ENCODE data around the gene MYL9.

The MYL9 gene

DNA sequence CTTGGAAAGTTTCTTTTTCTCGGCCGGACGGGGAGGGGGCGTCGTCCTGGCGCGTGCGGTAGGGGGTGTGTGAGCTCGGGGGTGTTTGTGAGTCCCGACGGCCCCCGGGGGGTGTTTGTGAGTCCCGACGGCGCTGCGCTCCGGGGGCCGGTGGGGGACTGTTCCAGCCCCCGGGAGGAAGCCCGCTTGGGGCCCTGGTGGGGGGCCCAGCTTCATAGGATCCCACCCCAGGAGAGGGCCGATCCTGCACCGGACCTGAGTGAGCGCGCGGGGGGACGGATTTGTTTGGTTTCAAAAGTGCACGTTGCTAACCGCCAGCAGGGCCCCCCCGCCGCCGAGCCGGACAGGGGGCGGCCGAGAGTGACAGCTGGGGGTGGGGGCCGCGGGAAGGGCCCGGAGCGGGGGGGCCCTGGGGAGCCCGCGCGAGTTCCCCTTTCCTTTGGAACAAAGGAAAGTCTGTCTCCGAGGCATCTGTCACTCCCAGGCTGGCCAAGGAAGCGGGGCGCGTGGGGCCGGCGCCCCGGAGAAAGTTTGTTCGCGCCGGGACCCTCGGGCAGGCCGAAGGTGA lies 32.6 kb downstream of the MYL9 start:
- peak overlapping the region; percentile 67; the same call in 1 of the 2 replicates for H3K9ac ChIP-seq (ENCODE audit: low read depth, low read length)
- peaks cover 41% of the 10 kb centered on the region for H3K4me1 ChIP-seq (ENCODE audit: control insufficient read depth, insufficient read depth, low read length)
- peaks cover 12% of the 10 kb centered on the region for H3K36me3 ChIP-seq (ENCODE audit: control insufficient read depth, insufficient read depth, low read length)
- H3K9me3 ChIP-seq (ENCODE audit: control insufficient read depth, insufficient read depth, low read length): no peaks in the 10 kb centered on the region
- peak overlapping the region; percentile 92 for H3K27ac ChIP-seq (ENCODE audit: low read depth, low read length)
- H3K27me3 ChIP-seq (ENCODE audit: control insufficient read depth, insufficient read depth, low read length): no peaks in the 10 kb centered on the region
- H3K4me3 ChIP-seq (ENCODE audit: low read depth, low read length): peak overlapping the region; percentile 87

GRCh38 chr20:36574366-36575135 lies 33.2 kb downstream of the MYL9 start:
- peak overlapping the region; percentile 87 for H3K4me3 ChIP-seq (ENCODE audit: low read depth, low read length)
- peaks cover 39% of the 10 kb centered on the region for H3K4me1 ChIP-seq (ENCODE audit: control insufficient read depth, insufficient read depth, low read length)
- H3K27me3 ChIP-seq (ENCODE audit: control insufficient read depth, insufficient read depth, low read length): no peaks in the 10 kb centered on the region
- H3K9me3 ChIP-seq (ENCODE audit: control insufficient read depth, insufficient read depth, low read length): no peaks in the 10 kb centered on the region
- peak overlapping the region; percentile 95 for H3K9ac ChIP-seq (ENCODE audit: low read depth, low read length)
- peak overlapping the region; percentile 92 for H3K27ac ChIP-seq (ENCODE audit: low read depth, low read length)
- peaks cover 17% of the 10 kb centered on the region for H3K36me3 ChIP-seq (ENCODE audit: control insufficient read depth, insufficient read depth, low read length)

DNA sequence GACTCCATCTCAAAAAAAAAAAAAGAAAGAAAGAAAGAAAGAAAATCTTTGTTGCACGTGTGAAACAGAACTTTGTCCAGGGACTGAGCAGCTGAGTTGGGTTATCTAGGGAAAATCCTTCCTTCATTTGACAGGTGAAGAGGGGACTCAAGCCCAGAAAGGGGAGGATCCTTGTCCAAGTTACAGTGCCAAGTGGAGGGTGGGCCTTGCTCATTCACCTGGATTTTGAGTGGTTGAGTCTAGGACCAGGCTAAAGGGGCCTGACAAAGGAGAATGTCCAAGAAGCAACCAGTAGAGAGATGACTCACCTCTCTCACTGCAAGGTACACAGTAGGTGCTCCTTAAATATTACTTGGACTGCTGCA lies 34.7 kb downstream of the MYL9 start:
- Histone ChIP-seq H3K9me3 (ENCODE audit: control insufficient read depth, insufficient read depth, low read length) (no peaks in the 10 kb centered on the region), H3K27me3 (ENCODE audit: control insufficient read depth, insufficient read depth, low read length) (no peaks in the 10 kb centered on the region), H3K36me3 (ENCODE audit: control insufficient read depth, insufficient read depth, low read length) (peaks cover 30% of the 10 kb centered on the region), H3K4me3 (ENCODE audit: low read depth, low read length) (no peak overlapping the region), H3K4me1 (ENCODE audit: control insufficient read depth, insufficient read depth, low read length) (peaks cover 31% of the 10 kb centered on the region), H3K9ac (ENCODE audit: low read depth, low read length) (no peak overlapping the region), H3K27ac (ENCODE audit: low read depth, low read length) (no peak overlapping the region)

DNA sequence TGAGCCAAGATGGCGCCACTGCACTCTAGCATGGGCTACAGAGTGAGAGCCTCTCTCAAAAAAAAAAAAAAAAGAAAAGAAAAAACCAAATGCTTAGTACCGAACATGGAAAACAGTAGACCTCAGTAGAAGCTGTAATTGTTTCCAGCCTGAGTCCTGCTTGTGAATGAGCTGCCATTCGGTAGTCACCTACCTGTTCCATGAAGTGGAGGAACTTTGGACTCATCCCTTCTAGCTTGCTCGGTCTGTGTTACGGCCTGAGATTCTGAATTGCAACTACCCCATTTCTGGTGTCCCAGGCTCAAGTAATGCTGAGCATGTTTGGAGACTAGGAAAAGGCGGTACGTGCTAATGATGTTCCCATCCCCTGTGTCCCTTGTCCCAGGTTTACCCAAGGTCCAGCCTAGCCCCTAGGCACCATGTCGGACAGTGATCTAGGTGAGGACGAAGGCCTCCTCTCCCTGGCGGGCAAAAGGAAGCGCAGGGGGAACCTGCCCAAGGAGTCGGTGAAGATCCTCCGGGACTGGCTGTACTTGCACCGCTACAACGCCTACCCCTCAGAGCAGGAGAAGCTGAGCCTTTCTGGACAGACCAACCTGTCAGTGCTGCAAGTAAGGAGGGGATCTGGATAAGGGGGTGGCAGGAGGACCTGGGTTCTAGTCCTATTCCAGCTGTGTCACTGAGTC lies 37.2 kb downstream of the MYL9 start:
- Histone ChIP-seq H3K4me1 (ENCODE audit: control insufficient read depth, insufficient read depth, low read length) (peaks cover 10% of the 10 kb centered on the region; the same call in 1 of the 2 replicates), H3K36me3 (ENCODE audit: control insufficient read depth, insufficient read depth, low read length) (peaks cover 53% of the 10 kb centered on the region)

GRCh38 chr20:36579996-36580545 lies 38.8 kb downstream of the MYL9 start:
- H3K4me1 ChIP-seq (ENCODE audit: control insufficient read depth, insufficient read depth, low read length): peaks cover 22% of the 10 kb centered on the region
- no peaks in the 10 kb centered on the region for H3K9me3 ChIP-seq (ENCODE audit: control insufficient read depth, insufficient read depth, low read length)
- H3K36me3 ChIP-seq (ENCODE audit: control insufficient read depth, insufficient read depth, low read length): peaks cover 53% of the 10 kb centered on the region
- H3K4me3 ChIP-seq (ENCODE audit: low read depth, low read length): no peak overlapping the region
- no peak overlapping the region for H3K9ac ChIP-seq (ENCODE audit: low read depth, low read length)
- H3K27ac ChIP-seq (ENCODE audit: low read depth, low read length): no peak overlapping the region
- no peaks in the 10 kb centered on the region for H3K27me3 ChIP-seq (ENCODE audit: control insufficient read depth, insufficient read depth, low read length)

More for the DNA sequence above, 37.2 kb downstream of the MYL9 start:
- H3K4me3 ChIP-seq (ENCODE audit: low read depth, low read length): no peak overlapping the region
- no peaks in the 10 kb centered on the region for H3K9me3 ChIP-seq (ENCODE audit: control insufficient read depth, insufficient read depth, low read length)
- no peak overlapping the region for H3K27ac ChIP-seq (ENCODE audit: low read depth, low read length)
- H3K9ac ChIP-seq (ENCODE audit: low read depth, low read length): no peak overlapping the region
- H3K27me3 ChIP-seq (ENCODE audit: control insufficient read depth, insufficient read depth, low read length): no peaks in the 10 kb centered on the region

DNA sequence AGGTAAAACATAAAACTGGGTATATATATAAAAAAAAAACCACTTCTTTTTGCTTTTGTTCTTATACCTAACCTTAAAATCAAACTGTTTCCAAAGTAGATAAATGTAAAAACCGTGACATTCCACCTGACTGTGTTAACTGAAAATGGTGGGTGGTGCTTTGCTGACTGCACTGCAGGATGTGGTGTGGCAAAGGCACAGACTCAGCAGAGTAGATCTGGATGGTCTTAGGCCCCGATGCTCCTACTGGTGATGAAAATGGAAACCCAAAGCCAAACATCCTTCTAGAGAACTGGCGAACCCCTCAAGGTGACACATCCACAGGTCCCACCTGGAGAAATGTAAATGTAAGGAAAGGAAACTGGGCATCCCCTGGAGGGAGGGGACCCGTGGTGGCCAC lies 41.0 kb downstream of the MYL9 start:
- H3K9me3 ChIP-seq (ENCODE audit: control insufficient read depth, insufficient read depth, low read length): no peaks in the 10 kb centered on the region
- H3K27ac ChIP-seq (ENCODE audit: low read depth, low read length): no peak overlapping the region
- H3K4me3 ChIP-seq (ENCODE audit: low read depth, low read length): no peak overlapping the region
- H3K36me3 ChIP-seq (ENCODE audit: control insufficient read depth, insufficient read depth, low read length): peaks cover 56% of the 10 kb centered on the region
- H3K27me3 ChIP-seq (ENCODE audit: control insufficient read depth, insufficient read depth, low read length): no peaks in the 10 kb centered on the region
- H3K4me1 ChIP-seq (ENCODE audit: control insufficient read depth, insufficient read depth, low read length): peaks cover 29% of the 10 kb centered on the region
- H3K9ac ChIP-seq (ENCODE audit: low read depth, low read length): no peak overlapping the region

DNA sequence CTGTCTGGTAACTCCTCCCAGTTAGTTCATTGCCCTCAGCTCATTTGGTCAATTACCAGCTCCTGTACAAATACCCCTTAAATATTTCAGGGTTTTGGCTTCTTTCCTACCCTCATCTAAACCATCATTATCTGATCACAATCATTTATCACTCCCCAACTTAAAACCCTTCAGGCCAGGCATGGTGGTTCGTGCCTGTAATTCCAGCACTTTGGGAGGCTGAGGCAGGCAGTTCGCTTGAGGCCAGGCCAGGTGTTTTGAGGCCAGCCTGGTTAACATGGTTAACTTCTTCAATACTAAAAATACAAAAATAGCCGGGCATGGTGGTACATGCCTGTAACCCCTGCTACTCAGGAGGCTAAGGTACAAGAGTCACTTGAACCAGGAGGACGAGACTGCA lies 41.5 kb downstream of the MYL9 start:
- Histone ChIP-seq H3K4me1 (ENCODE audit: control insufficient read depth, insufficient read depth, low read length) (peaks cover 31% of the 10 kb centered on the region), H3K36me3 (ENCODE audit: control insufficient read depth, insufficient read depth, low read length) (peaks cover 59% of the 10 kb centered on the region)

DNA sequence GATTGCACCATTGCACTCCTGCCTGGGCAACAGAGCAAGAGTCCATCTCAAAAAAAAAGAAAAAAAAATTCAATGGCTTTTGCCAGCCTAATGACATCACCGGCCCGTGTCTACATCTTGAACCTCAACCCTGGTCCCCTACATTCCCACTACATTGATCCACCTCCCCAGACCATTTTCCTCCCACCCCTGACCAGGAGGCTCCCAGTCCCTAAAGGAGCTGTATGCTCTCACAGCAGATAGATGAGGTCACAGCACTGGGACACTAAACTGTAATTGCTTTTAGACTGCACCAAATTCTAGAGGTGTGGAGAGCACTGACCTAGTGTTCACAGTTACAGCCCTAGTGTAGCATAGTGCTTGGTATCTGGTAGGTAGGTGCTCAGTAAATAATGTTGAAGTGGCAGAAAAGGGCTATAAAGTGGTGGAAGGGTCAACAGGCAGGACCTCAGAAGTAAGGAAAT lies 42.7 kb downstream of the MYL9 start:
- Histone ChIP-seq H3K4me1 (ENCODE audit: control insufficient read depth, insufficient read depth, low read length) (peaks cover 31% of the 10 kb centered on the region), H3K27me3 (ENCODE audit: control insufficient read depth, insufficient read depth, low read length) (no peaks in the 10 kb centered on the region), H3K9me3 (ENCODE audit: control insufficient read depth, insufficient read depth, low read length) (no peaks in the 10 kb centered on the region), H3K27ac (ENCODE audit: low read depth, low read length) (no peak overlapping the region), H3K36me3 (ENCODE audit: control insufficient read depth, insufficient read depth, low read length) (peaks cover 54% of the 10 kb centered on the region), H3K9ac (ENCODE audit: low read depth, low read length) (no peak overlapping the region), H3K4me3 (ENCODE audit: low read depth, low read length) (no peak overlapping the region)

More for the DNA sequence above, 41.5 kb downstream of the MYL9 start:
- Histone ChIP-seq H3K27me3 (ENCODE audit: control insufficient read depth, insufficient read depth, low read length) (no peaks in the 10 kb centered on the region), H3K27ac (ENCODE audit: low read depth, low read length) (no peak overlapping the region), H3K9me3 (ENCODE audit: control insufficient read depth, insufficient read depth, low read length) (no peaks in the 10 kb centered on the region), H3K4me3 (ENCODE audit: low read depth, low read length) (no peak overlapping the region), H3K9ac (ENCODE audit: low read depth, low read length) (no peak overlapping the region)

- Histone ChIP-seq H3K27ac (ENCODE audit: low read depth, low read length) (peak overlapping the region; percentile 95), H3K4me3 (ENCODE audit: low read depth, low read length) (peak overlapping the region; percentile 23), H3K9ac (ENCODE audit: low read depth, low read length) (no peak overlapping the region; the same call in 1 of the 2 replicates), H3K4me1 (ENCODE audit: control insufficient read depth, insufficient read depth, low read length) (peaks cover 31% of the 10 kb centered on the region), H3K36me3 (ENCODE audit: control insufficient read depth, insufficient read depth, low read length) (peaks cover 42% of the 10 kb centered on the region), H3K27me3 (ENCODE audit: control insufficient read depth, insufficient read depth, low read length) (no peaks in the 10 kb centered on the region), H3K9me3 (ENCODE audit: control insufficient read depth, insufficient read depth, low read length) (no peaks in the 10 kb centered on the region)
Measured at GRCh38 chr20:36585410-36586125, 44.2 kb downstream of the MYL9 start.

GRCh38 chr20:36587388-36588070 lies 46.2 kb downstream of the MYL9 start:
- H3K36me3 ChIP-seq (ENCODE audit: control insufficient read depth, insufficient read depth, low read length): peaks cover 37% of the 10 kb centered on the region
- H3K9me3 ChIP-seq (ENCODE audit: control insufficient read depth, insufficient read depth, low read length): no peaks in the 10 kb centered on the region
- no peak overlapping the region for H3K27ac ChIP-seq (ENCODE audit: low read depth, low read length)
- peaks cover 37% of the 10 kb centered on the region for H3K4me1 ChIP-seq (ENCODE audit: control insufficient read depth, insufficient read depth, low read length)
- H3K9ac ChIP-seq (ENCODE audit: low read depth, low read length): no peak overlapping the region
- no peak overlapping the region for H3K4me3 ChIP-seq (ENCODE audit: low read depth, low read length)
- H3K27me3 ChIP-seq (ENCODE audit: control insufficient read depth, insufficient read depth, low read length): no peaks in the 10 kb centered on the region

All from HUES48 (cell line).